Endodermal cell (in vitro differentiated cells): ENCODE measurements around the gene ATP1A1. TPM values are rescaled to one million over a fixed set of nuclear protein-coding genes. Genes with fewer than 3 reads are reported as not detected.

Source experiments
- DNase-seq: peaks from one replicate; pipeline ENCODE4 v3.0.0-alpha.2; 2017
- H3K27ac ChIP-seq: 2 replicates; pipeline ENCODE4 v1.5.1; 2013; ENCODE audit warnings: mild to moderate bottlenecking, low read depth, low read length, moderate library complexity
- H3K27me3 ChIP-seq: 2 replicates; pipeline ENCODE4 v1.6.1; 2013; ENCODE audit warnings: mild to moderate bottlenecking, low read length, moderate library complexity; ENCODE audit not compliant: insufficient read depth, control insufficient read depth, poor library complexity, severe bottlenecking
- H3K36me3 ChIP-seq: 2 replicates; pipeline ENCODE4 v1.7.0; 2013; ENCODE audit warnings: mild to moderate bottlenecking, low read length, moderate library complexity; ENCODE audit not compliant: control insufficient read depth, insufficient read depth
- H3K4me1 ChIP-seq: one replicate; pipeline ENCODE4 v1.7.0; 2013; ENCODE audit warnings: low read length; ENCODE audit not compliant: control insufficient read depth, insufficient read depth
- H3K4me3 ChIP-seq: 2 replicates; pipeline ENCODE4 v1.5.1; 2013; ENCODE audit warnings: mild to moderate bottlenecking, low read length, moderate library complexity
- H3K9ac ChIP-seq: 2 replicates; pipeline ENCODE4 v1.6.1; 2013; ENCODE audit warnings: mild to moderate bottlenecking, low read length, moderate library complexity; ENCODE audit not compliant: poor library complexity, severe bottlenecking; ENCODE audit errors: extremely low read depth
- H3K9me3 ChIP-seq: 2 replicates; pipeline ENCODE4 v1.6.1; 2013; ENCODE audit warnings: mild to moderate bottlenecking, low read length, moderate library complexity; ENCODE audit not compliant: control insufficient read depth
- H3K27ac Mint-ChIP-seq: 2 replicates; pipeline ENCODE4 v1.8.0; 2020; ENCODE audit warnings: mixed read lengths
- H3K27me3 Mint-ChIP-seq: 2 replicates; pipeline ENCODE4 v1.8.0; 2021; ENCODE audit warnings: mild to moderate bottlenecking, mixed read lengths; ENCODE audit not compliant: insufficient read depth
- H3K36me3 Mint-ChIP-seq: 2 replicates; pipeline ENCODE4 v1.8.0; 2020; ENCODE audit warnings: low read depth, mixed read lengths
- H3K4me1 Mint-ChIP-seq: 2 replicates; pipeline ENCODE4 v1.8.0; 2020; ENCODE audit warnings: mixed read lengths
- H3K4me3 Mint-ChIP-seq: 2 replicates; pipeline ENCODE4 v1.8.0; 2020; ENCODE audit warnings: mild to moderate bottlenecking, moderate library complexity, mixed read lengths
- H3K9me3 Mint-ChIP-seq: 2 replicates; pipeline ENCODE4 v1.8.0; 2020; ENCODE audit warnings: mild to moderate bottlenecking, mixed read lengths
- WGBS, 2 experiments: methylation state at CpG; one replicate each; pipeline versions ENCODE4 v1.1.5 to v1.1.7; 2013; ENCODE audit warnings: missing lambda C conversion rate in 2 of 2, mixed read lengths in 1 of 2; ENCODE audit not compliant: insufficient coverage in 1 of 2, insufficient read length in 1 of 2; 5-methylcytosine and 5-hydroxymethylcytosine counted together
- total RNA-seq, 2 donors: library from RNA; stranded (reverse); fragmentation: NEBNext Ultra II Directional in 1 of 2; extraction: Animal tissue kit (Norgen Biotek cat#: 25700) in 1 of 2; gene quantifications; 2 replicates in 1 of 2; 3 replicates in 1 of 2; pipeline ENCODE4 v1.2.1, GENCODE V29; 2021
- TF ChIP-seq, protein P1 (sequence below): fragments of 200-600 bp; sonication (generic); conservative IDR thresholded peaks from 2 replicates; pipeline ENCODE4 v1.5.0; 2021; ENCODE audit warnings: antibody characterized with exemption, mild to moderate bottlenecking

Gene ATP1A1
- total RNA-seq, 2 donors from 2014 or later, result 359 to 398 TPM

- Histone ChIP-seq H3K4me1 (no peaks in the 10 kb centered on the region), H3K9me3 (no peaks in the 10 kb centered on the region), H3K27me3 (no peaks in the 10 kb centered on the region), H3K36me3 (no peaks in the 10 kb centered on the region), H3K4me3 (no peak overlapping the region), H3K9ac (no peak overlapping the region), H3K27ac (no peak overlapping the region)
- H3K27ac Mint-ChIP-seq, result no peak overlapping the region
- no peaks in the 10 kb centered on the region for H3K9me3 Mint-ChIP-seq
- peaks cover 9% of the 10 kb centered on the region for H3K4me1 Mint-ChIP-seq
- peaks cover 3% of the 10 kb centered on the region for H3K27me3 Mint-ChIP-seq
- no peaks in the 10 kb centered on the region for H3K36me3 Mint-ChIP-seq
- WGBS, 2 experiments, result 92% methylated on average over 1 of the region's 1 CpG; no CpG with 5 or more reads in 1 of the 2 experiments
- DNase-seq, result no peak
- TF ChIP-seq, protein P1, sequence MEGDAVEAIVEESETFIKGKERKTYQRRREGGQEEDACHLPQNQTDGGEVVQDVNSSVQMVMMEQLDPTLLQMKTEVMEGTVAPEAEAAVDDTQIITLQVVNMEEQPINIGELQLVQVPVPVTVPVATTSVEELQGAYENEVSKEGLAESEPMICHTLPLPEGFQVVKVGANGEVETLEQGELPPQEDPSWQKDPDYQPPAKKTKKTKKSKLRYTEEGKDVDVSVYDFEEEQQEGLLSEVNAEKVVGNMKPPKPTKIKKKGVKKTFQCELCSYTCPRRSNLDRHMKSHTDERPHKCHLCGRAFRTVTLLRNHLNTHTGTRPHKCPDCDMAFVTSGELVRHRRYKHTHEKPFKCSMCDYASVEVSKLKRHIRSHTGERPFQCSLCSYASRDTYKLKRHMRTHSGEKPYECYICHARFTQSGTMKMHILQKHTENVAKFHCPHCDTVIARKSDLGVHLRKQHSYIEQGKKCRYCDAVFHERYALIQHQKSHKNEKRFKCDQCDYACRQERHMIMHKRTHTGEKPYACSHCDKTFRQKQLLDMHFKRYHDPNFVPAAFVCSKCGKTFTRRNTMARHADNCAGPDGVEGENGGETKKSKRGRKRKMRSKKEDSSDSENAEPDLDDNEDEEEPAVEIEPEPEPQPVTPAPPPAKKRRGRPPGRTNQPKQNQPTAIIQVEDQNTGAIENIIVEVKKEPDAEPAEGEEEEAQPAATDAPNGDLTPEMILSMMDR, result no peak
- no peak overlapping the region for H3K4me3 Mint-ChIP-seq
Observed at GRCh38 chr1:116357487-116357886, 15.6 kb upstream of the ATP1A1 start.

DNA sequence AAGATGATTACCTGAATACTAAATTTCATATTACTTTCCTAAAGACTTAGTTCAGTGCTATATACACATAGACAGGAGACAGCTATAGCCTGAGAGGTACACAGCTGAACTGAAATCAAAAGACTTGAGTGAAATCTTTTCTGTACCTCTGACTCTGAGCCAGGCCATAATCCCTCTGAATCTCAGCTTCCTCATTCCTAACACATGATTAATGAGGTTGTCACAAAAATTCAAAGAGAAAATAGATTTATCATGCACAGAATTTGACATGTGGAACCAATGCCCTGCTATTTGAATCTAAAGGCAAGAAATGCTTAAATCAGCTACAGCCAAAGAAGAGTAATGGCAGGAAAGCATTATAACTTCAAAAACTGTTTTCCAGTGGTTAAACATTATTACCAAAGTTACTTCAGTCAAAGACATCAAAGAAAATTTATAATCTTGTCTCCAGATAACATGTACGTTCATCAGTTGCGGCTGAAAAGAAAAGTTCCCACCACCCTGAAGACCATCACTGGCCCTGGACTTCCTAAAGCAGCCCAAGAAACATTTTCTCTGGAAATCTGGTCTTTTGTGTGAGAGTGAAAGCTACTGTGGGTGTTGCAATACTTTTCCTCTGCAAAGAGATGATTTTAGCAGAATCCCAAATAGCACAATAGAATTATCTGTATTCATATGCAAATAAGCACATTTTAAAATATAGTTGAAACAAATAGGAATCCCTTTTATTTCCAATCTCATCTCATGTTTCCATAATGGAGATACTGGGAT, 13.8 kb upstream of the ATP1A1 start:
- no peaks in the 10 kb centered on the region for H3K9me3 ChIP-seq
- no peaks in the 10 kb centered on the region for H3K4me1 ChIP-seq
- H3K9me3 Mint-ChIP-seq, result no peaks in the 10 kb centered on the region
- no peak overlapping the region for H3K4me3 ChIP-seq
- H3K9ac ChIP-seq, result no peak overlapping the region
- peaks cover 3% of the 10 kb centered on the region for H3K27me3 Mint-ChIP-seq
- no peak for DNase-seq
- H3K27ac Mint-ChIP-seq, result no peak overlapping the region
- H3K27ac ChIP-seq, result no peak overlapping the region
- H3K4me3 Mint-ChIP-seq, result no peak overlapping the region
- no peaks in the 10 kb centered on the region for H3K36me3 Mint-ChIP-seq
- 92% methylated on average over 2 of the region's 2 CpGs; no CpG with 5 or more reads in 1 of the 2 experiments for WGBS, 2 experiments
- H3K4me1 Mint-ChIP-seq, result peaks cover 9% of the 10 kb centered on the region
- H3K27me3 ChIP-seq, result no peaks in the 10 kb centered on the region
- TF ChIP-seq, protein P1, result no peak
- no peaks in the 10 kb centered on the region for H3K36me3 ChIP-seq

- Mint-ChIP-seq H3K4me3 (no peak overlapping the region), H3K9me3 (no peaks in the 10 kb centered on the region), H3K36me3 (no peaks in the 10 kb centered on the region), H3K4me1 (peaks cover 9% of the 10 kb centered on the region), H3K27ac (no peak overlapping the region), H3K27me3 (peaks cover 5% of the 10 kb centered on the region)
- Histone ChIP-seq H3K27ac (no peak overlapping the region), H3K27me3 (no peaks in the 10 kb centered on the region), H3K9ac (no peak overlapping the region), H3K4me3 (no peak overlapping the region), H3K36me3 (no peaks in the 10 kb centered on the region), H3K9me3 (no peaks in the 10 kb centered on the region), H3K4me1 (no peaks in the 10 kb centered on the region)
- WGBS, 2 experiments, result 83 to 100% methylated on average over 1 of the region's 1 CpG
- no peak for DNase-seq
- TF ChIP-seq, protein P1, result no peak
Observed at GRCh38 chr1:116359871-116360270, 13.2 kb upstream of the ATP1A1 start.
